NCI-H146 (cell line): ENCODE results near the gene SPTBN4.
A peak's percentile ranks its signal among the peaks of the same experiment; 100 is the strongest.

Experiments
- DNase-seq: peaks from one replicate; lab custom pipeline; 2025; lab: John Stamatoyannopoulos, UW

SPTBN4 gene

GRCh38 chr19:40604647-40605215 lies 137.9 kb downstream of the SPTBN4 start:
- DNase-seq = no peak

- DNase-seq = peak; percentile 78
These were observed 138.6 kb downstream of the SPTBN4 start for GRCh38 chr19:40605216-40605971.

GRCh38 chr19:40607311-40608239 lies 140.8 kb downstream of the SPTBN4 start:
- no peak for DNase-seq

GRCh38 chr19:40608240-40608621 lies 141.4 kb downstream of the SPTBN4 start:
- DNase-seq = no peak

- no peak for DNase-seq
These were observed 142.2 kb downstream of the SPTBN4 start for GRCh38 chr19:40608957-40609356.

GRCh38 chr19:40609561-40610395 lies 143.0 kb downstream of the SPTBN4 start:
- peak; percentile 59 for DNase-seq

GRCh38 chr19:40610396-40611064 lies 143.7 kb downstream of the SPTBN4 start:
- no peak for DNase-seq

GRCh38 chr19:40611096-40611495 lies 144.3 kb downstream of the SPTBN4 start:
- no peak for DNase-seq

GRCh38 chr19:40611900-40612698 lies 145.3 kb downstream of the SPTBN4 start:
- DNase-seq = no peak

GRCh38 chr19:40612831-40613689 lies 146.3 kb downstream of the SPTBN4 start:
- DNase-seq = no peak

- DNase-seq = peak; percentile 56
These were observed 147.2 kb downstream of the SPTBN4 start for GRCh38 chr19:40613690-40614621.

GRCh38 chr19:40614622-40615411 lies 148.0 kb downstream of the SPTBN4 start:
- peak; percentile 55 for DNase-seq

- no peak for DNase-seq
These were observed 149.4 kb downstream of the SPTBN4 start for GRCh38 chr19:40616178-40616577.

GRCh38 chr19:40616941-40617340 lies 150.1 kb downstream of the SPTBN4 start:
- DNase-seq = no peak

GRCh38 chr19:40617961-40618360 lies 151.2 kb downstream of the SPTBN4 start:
- DNase-seq = no peak

- DNase-seq = no peak
These were observed 152.7 kb downstream of the SPTBN4 start for GRCh38 chr19:40619333-40620160.

GRCh38 chr19:40620161-40620485 lies 153.3 kb downstream of the SPTBN4 start:
- no peak for DNase-seq
